Suprapubic skin (tissue), 4 donors: Measurements from ENCODE around the gene PPP1R9A. TPM values are rescaled to one million over a fixed set of nuclear protein-coding genes. Genes with fewer than 3 reads are reported as not detected.

Experiments
- DNase-seq, 2 donors: peaks; one replicate each; pipeline ENCODE4 v3.0.0-alpha.2; 2019; ENCODE audit warnings: low spot score in 2 of 2
- H3K27ac ChIP-seq: fragments of 200-600 bp; sonication (generic); one replicate; pipeline ENCODE4 v1.5.1; 2019
- H3K27me3 ChIP-seq: fragments of 200-600 bp; sonication (generic); one replicate; pipeline ENCODE4 v1.5.1; 2019
- H3K36me3 ChIP-seq: fragments of 200-600 bp; sonication (generic); one replicate; pipeline ENCODE4 v1.5.1; 2019
- H3K4me1 ChIP-seq: fragments of 200-600 bp; sonication (generic); one replicate; pipeline ENCODE4 v1.5.1; 2019
- H3K4me3 ChIP-seq: fragments of 200-600 bp; sonication (generic); one replicate; pipeline ENCODE4 v1.5.1; 2019; ENCODE audit warnings: mild to moderate bottlenecking
- H3K9me3 ChIP-seq: fragments of 200-600 bp; sonication (generic); one replicate; pipeline ENCODE4 v1.5.1; 2019
- CTCF ChIP-seq, 2 donors: fragments of 200-600 bp in 1 of 2; fragments of 450-650 bp in 1 of 2; sonication (generic) in 1 of 2; IDR thresholded peaks; one replicate each; pipeline ENCODE4 v1.5.1; 2016 to 2019; ENCODE audit warnings: antibody characterized with exemption in 2 of 2, mild to moderate bottlenecking in 1 of 2, moderate library complexity in 1 of 2
- EP300 ChIP-seq: sonication (generic); formaldehyde crosslinking; IDR thresholded peaks from one replicate; pipeline ENCODE4 v1.6.1; 2017; ENCODE audit warnings: antibody characterized with exemption
- POLR2A ChIP-seq, 2 donors: fragments of 450-650 bp; IDR thresholded peaks; one replicate each; pipeline ENCODE4 v1.6.1; 2017; ENCODE audit warnings: antibody characterized with exemption in 2 of 2, mild to moderate bottlenecking in 2 of 2, moderate library complexity in 2 of 2
- POLR2AphosphoS5 ChIP-seq, 3 donors: sonication (generic); formaldehyde crosslinking; IDR thresholded peaks; one replicate each; pipeline ENCODE4 v1.6.1; 2017; ENCODE audit warnings: antibody characterized with exemption in 3 of 3
- WGBS: methylation state at CpG from one replicate; pipeline ENCODE4 v1.1.5; 2018; 5-methylcytosine and 5-hydroxymethylcytosine counted together
- total RNA-seq, 4 donors: library from RNA; depleted of rRNA; stranded (reverse); fragments of >200 nt; gene quantifications; one replicate each; pipeline ENCODE4 v1.1.0, GENCODE V29; 2016

Gene PPP1R9A
- total RNA-seq, 4 donors from 2014 or later: 0.49 to 8.6 (median 2.5) TPM

GRCh38 chr7:95200741-95201140 is 293.3 kb downstream of the PPP1R9A start:
- Histone ChIP-seq H3K36me3 (no peaks in the 10 kb centered on the region), H3K9me3 (no peaks in the 10 kb centered on the region), H3K27ac (no peak overlapping the region), H3K4me3 (no peak overlapping the region), H3K4me1 (peaks cover 2% of the 10 kb centered on the region), H3K27me3 (peaks cover 2% of the 10 kb centered on the region)
- TF ChIP-seq POLR2A (IDR thresholded peaks at IDR 0.05) (no peak), CTCF (IDR thresholded peaks at IDR 0.05) (no peak), POLR2AphosphoS5 (IDR thresholded peaks at IDR 0.05) (no peak), EP300 (no peak)
- 98% methylated on average over 1 of the region's 1 CpG for WGBS
- no peak for DNase-seq

GRCh38 chr7:95201727-95202126 is 294.3 kb downstream of the PPP1R9A start:
- H3K27me3 ChIP-seq: peaks cover 2% of the 10 kb centered on the region
- peaks cover 2% of the 10 kb centered on the region for H3K4me1 ChIP-seq
- H3K27ac ChIP-seq: no peak overlapping the region
- H3K36me3 ChIP-seq: no peaks in the 10 kb centered on the region
- no peak for DNase-seq
- no peak overlapping the region for H3K4me3 ChIP-seq
- H3K9me3 ChIP-seq: no peaks in the 10 kb centered on the region
- TF ChIP-seq POLR2A (IDR thresholded peaks at IDR 0.05) (no peak), EP300 (no peak), CTCF (IDR thresholded peaks at IDR 0.05) (no peak), POLR2AphosphoS5 (IDR thresholded peaks at IDR 0.05) (no peak)

- H3K4me1 ChIP-seq: peaks cover 2% of the 10 kb centered on the region
These were observed 297.2 kb downstream of the PPP1R9A start for GRCh38 chr7:95204618-95205017.

GRCh38 chr7:95205665-95206225 is 298.4 kb downstream of the PPP1R9A start:
- Histone ChIP-seq H3K4me3 (no peak overlapping the region), H3K27ac (no peak overlapping the region), H3K4me1 (peaks cover 2% of the 10 kb centered on the region), H3K27me3 (no peaks in the 10 kb centered on the region), H3K9me3 (no peaks in the 10 kb centered on the region), H3K36me3 (no peaks in the 10 kb centered on the region)
- TF ChIP-seq POLR2A (IDR thresholded peaks at IDR 0.05): no peak
- no peak for DNase-seq
- WGBS: 24% methylated on average over 1 of the region's 1 CpG

More at GRCh38 chr7:95204618-95205017, 297.2 kb downstream of the PPP1R9A start:
- Histone ChIP-seq H3K9me3 (no peaks in the 10 kb centered on the region), H3K27me3 (no peaks in the 10 kb centered on the region), H3K27ac (no peak overlapping the region), H3K4me3 (no peak overlapping the region), H3K36me3 (no peaks in the 10 kb centered on the region)
- WGBS: 93% methylated on average over 6 of the region's 6 CpGs
- TF ChIP-seq CTCF (IDR thresholded peaks at IDR 0.05) (no peak), POLR2AphosphoS5 (IDR thresholded peaks at IDR 0.05) (no peak), POLR2A (IDR thresholded peaks at IDR 0.05) (no peak), EP300 (no peak)
- DNase-seq: no peak

- Histone ChIP-seq H3K4me3 (no peak overlapping the region), H3K4me1 (peaks cover 2% of the 10 kb centered on the region), H3K36me3 (no peaks in the 10 kb centered on the region), H3K9me3 (no peaks in the 10 kb centered on the region), H3K27me3 (no peaks in the 10 kb centered on the region), H3K27ac (no peak overlapping the region)
- no peak for DNase-seq
- WGBS: 85% methylated on average over 2 of the region's 2 CpGs
- TF ChIP-seq POLR2A (IDR thresholded peaks at IDR 0.05) (no peak), POLR2AphosphoS5 (IDR thresholded peaks at IDR 0.05) (no peak), CTCF (IDR thresholded peaks at IDR 0.05) (no peak), EP300 (no peak)
These were observed 301.9 kb downstream of the PPP1R9A start for GRCh38 chr7:95209276-95209675.

GRCh38 chr7:95209788-95210187 is 302.4 kb downstream of the PPP1R9A start:
- WGBS: 54% methylated on average over 2 of the region's 2 CpGs
- peaks cover 2% of the 10 kb centered on the region for H3K4me1 ChIP-seq

More at GRCh38 chr7:95209788-95210187, 302.4 kb downstream of the PPP1R9A start:
- TF ChIP-seq EP300 (no peak), CTCF (IDR thresholded peaks at IDR 0.05) (no peak), POLR2AphosphoS5 (IDR thresholded peaks at IDR 0.05) (no peak), POLR2A (IDR thresholded peaks at IDR 0.05) (no peak)
- no peak overlapping the region for H3K4me3 ChIP-seq
- H3K27ac ChIP-seq: no peak overlapping the region
- no peaks in the 10 kb centered on the region for H3K9me3 ChIP-seq
- DNase-seq: no peak
- H3K36me3 ChIP-seq: no peaks in the 10 kb centered on the region
- H3K27me3 ChIP-seq: no peaks in the 10 kb centered on the region
